ENCODE results near the gene GRM1.

GRM1 gene

DNA sequence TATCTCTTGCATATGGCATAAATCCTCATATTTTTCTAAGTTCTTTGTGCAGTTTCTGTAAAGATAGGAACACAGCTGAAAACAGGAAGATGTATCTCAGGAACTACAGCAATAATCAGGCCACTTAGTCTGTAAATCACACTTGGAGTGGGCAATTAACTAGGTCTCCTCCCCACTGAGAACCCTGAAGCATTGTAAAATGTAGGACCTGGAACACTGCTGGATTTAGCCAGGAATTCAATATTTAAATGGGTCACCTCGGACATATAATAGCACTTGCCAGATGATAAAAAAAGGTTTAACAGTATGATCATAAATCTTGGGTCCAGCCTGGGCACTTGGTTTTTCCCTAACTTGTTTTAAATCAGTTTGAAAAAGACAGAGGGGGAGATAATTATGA lies 155.0 kb downstream of the GRM1 start:
- H3K18ac ChIP-seq (ENCODE audit: low read length), result no peak overlapping the region
- no peaks in the 10 kb centered on the region for H3K9me3 ChIP-seq (ENCODE audit: insufficient read depth, low read depth, low read length)
- no peak overlapping the region for H4K8ac ChIP-seq (ENCODE audit: low read depth, low read length)
- H3K27me3 ChIP-seq (ENCODE audit: insufficient read depth, low read length), result no peaks in the 10 kb centered on the region
- no peak overlapping the region for H3K23ac ChIP-seq (ENCODE audit: low read length)
- no peak overlapping the region for H3K4me3 ChIP-seq (ENCODE audit: low read depth, low read length)
- no peak overlapping the region for H4K12ac ChIP-seq (ENCODE audit: low read depth, low read length)
- H3K79me1 ChIP-seq (ENCODE audit: low read length), result no peaks in the 10 kb centered on the region
- no peak overlapping the region for H2AFZ ChIP-seq (ENCODE audit: insufficient read depth, low read length, poor library complexity)
- H2BK5ac ChIP-seq (ENCODE audit: low read depth, low read length, poor library complexity), result no peak overlapping the region
- WGBS (ENCODE audit: extremely low coverage, insufficient coverage, insufficient read length), result no CpG with 5 or more reads among the region's 1 CpG
- no peak overlapping the region for H3K27ac ChIP-seq (ENCODE audit: low read depth, low read length)
- no peak overlapping the region for H3K4me2 ChIP-seq (ENCODE audit: low read length)
- no peak for DNase-seq
- no peak overlapping the region for H2BK12ac ChIP-seq (ENCODE audit: low read length)
- H3K79me2 ChIP-seq (ENCODE audit: control insufficient read depth, insufficient read depth, low read length, poor library complexity), result no peaks in the 10 kb centered on the region
- no peak overlapping the region for H2AK5ac ChIP-seq (ENCODE audit: low read length)
- H3K4ac ChIP-seq (ENCODE audit: low read depth, low read length), result no peak overlapping the region
- H3K36me3 ChIP-seq (ENCODE audit: control insufficient read depth in 1 of 2, insufficient read depth in 2 of 2, low read length in 2 of 2), result no peaks in the 10 kb centered on the region
- no peak overlapping the region for H4K91ac ChIP-seq (ENCODE audit: low read depth, low read length)
- H3K4me1 ChIP-seq (ENCODE audit: control insufficient read depth in 1 of 2, insufficient read depth in 2 of 2, low read length in 2 of 2), result no peaks in the 10 kb centered on the region
- H2BK120ac ChIP-seq (ENCODE audit: insufficient read depth, low read length, poor library complexity), result no peak overlapping the region
- no peak overlapping the region for H3K9ac ChIP-seq (ENCODE audit: low read length)
- H3K14ac ChIP-seq (ENCODE audit: low read length), result no peak overlapping the region

DNA sequence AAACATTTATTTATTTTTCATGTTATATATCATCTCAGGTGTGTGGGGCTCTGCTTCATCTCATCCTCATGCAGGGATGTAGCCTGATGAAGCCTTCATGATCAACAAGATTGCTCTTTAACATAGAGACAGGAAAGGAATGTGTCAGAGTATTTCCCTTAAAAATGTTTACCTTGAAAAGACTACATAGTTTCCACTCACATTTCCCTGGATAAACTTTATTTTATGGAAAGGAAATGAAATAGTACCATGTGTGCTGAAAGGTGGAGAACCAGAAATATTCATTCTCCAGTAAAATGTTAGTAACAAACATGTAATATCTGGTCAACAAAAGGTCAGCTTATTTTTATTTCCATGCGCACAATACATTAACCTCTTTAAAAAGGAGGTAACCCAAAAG lies 155.8 kb downstream of the GRM1 start:
- Histone ChIP-seq H2AFZ (ENCODE audit: insufficient read depth, low read length, poor library complexity) (no peak overlapping the region), H3K79me2 (ENCODE audit: control insufficient read depth, insufficient read depth, low read length, poor library complexity) (no peaks in the 10 kb centered on the region), H3K18ac (ENCODE audit: low read length) (no peak overlapping the region), H3K9ac (ENCODE audit: low read length) (no peak overlapping the region), H3K23ac (ENCODE audit: low read length) (no peak overlapping the region), H3K4me3 (ENCODE audit: low read depth, low read length) (no peak overlapping the region), H2BK12ac (ENCODE audit: low read length) (no peak overlapping the region), H3K79me1 (ENCODE audit: low read length) (no peaks in the 10 kb centered on the region), H3K27me3 (ENCODE audit: insufficient read depth, low read length) (no peaks in the 10 kb centered on the region), H3K14ac (ENCODE audit: low read length) (no peak overlapping the region), H3K36me3 (ENCODE audit: control insufficient read depth in 1 of 2, insufficient read depth in 2 of 2, low read length in 2 of 2) (no peaks in the 10 kb centered on the region), H2AK5ac (ENCODE audit: low read length) (no peak overlapping the region), H3K4me2 (ENCODE audit: low read length) (no peak overlapping the region), H3K4me1 (ENCODE audit: control insufficient read depth in 1 of 2, insufficient read depth in 2 of 2, low read length in 2 of 2) (no peaks in the 10 kb centered on the region), H2BK5ac (ENCODE audit: low read depth, low read length, poor library complexity) (no peak overlapping the region), H4K91ac (ENCODE audit: low read depth, low read length) (no peak overlapping the region), H3K27ac (ENCODE audit: low read depth, low read length) (no peak overlapping the region), H3K4ac (ENCODE audit: low read depth, low read length) (no peak overlapping the region), H4K12ac (ENCODE audit: low read depth, low read length) (no peak overlapping the region), H2BK120ac (ENCODE audit: insufficient read depth, low read length, poor library complexity) (no peak overlapping the region), H4K8ac (ENCODE audit: low read depth, low read length) (no peak overlapping the region), H3K9me3 (ENCODE audit: insufficient read depth, low read depth, low read length) (no peaks in the 10 kb centered on the region)
- no peak for DNase-seq
- no CpG with 5 or more reads among the region's 1 CpG for WGBS (ENCODE audit: extremely low coverage, insufficient coverage, insufficient read length)

DNA sequence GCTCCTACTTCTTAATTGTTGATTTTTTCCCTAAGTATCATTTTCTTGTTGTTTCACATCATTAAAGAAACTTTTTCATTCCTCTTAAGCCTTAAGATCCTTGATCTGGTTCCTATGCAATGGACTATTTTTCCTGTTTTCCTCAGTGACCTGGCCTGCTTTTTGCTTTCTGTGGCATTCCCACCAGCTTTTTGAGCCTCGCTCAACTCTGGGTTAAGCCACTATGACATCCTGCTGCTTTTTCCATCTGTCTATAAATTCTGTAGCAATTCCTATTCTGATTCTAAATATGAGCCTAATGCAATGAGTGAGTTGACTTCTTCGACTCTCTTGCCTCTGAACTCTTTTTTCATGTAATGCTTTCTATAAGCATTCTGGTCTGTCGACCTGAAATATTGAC lies 160.3 kb downstream of the GRM1 start:
- no peak overlapping the region for H3K4ac ChIP-seq (ENCODE audit: low read depth, low read length)
- H3K27ac ChIP-seq (ENCODE audit: low read depth, low read length), result no peak overlapping the region
- no peaks in the 10 kb centered on the region for H3K27me3 ChIP-seq (ENCODE audit: insufficient read depth, low read length)
- no peak overlapping the region for H2BK120ac ChIP-seq (ENCODE audit: insufficient read depth, low read length, poor library complexity)
- no peak overlapping the region for H3K18ac ChIP-seq (ENCODE audit: low read length)
- no peaks in the 10 kb centered on the region for H3K9me3 ChIP-seq (ENCODE audit: insufficient read depth, low read depth, low read length)
- no peak overlapping the region for H2BK12ac ChIP-seq (ENCODE audit: low read length)
- H3K9ac ChIP-seq (ENCODE audit: low read length), result no peak overlapping the region
- H4K12ac ChIP-seq (ENCODE audit: low read depth, low read length), result no peak overlapping the region
- no peak overlapping the region for H3K23ac ChIP-seq (ENCODE audit: low read length)
- H3K4me3 ChIP-seq (ENCODE audit: low read depth, low read length), result no peak overlapping the region
- no peaks in the 10 kb centered on the region for H3K79me2 ChIP-seq (ENCODE audit: control insufficient read depth, insufficient read depth, low read length, poor library complexity)
- H3K4me2 ChIP-seq (ENCODE audit: low read length), result no peak overlapping the region
- no CpG with 5 or more reads among the region's 3 CpGs for WGBS (ENCODE audit: extremely low coverage, insufficient coverage, insufficient read length)
- no peaks in the 10 kb centered on the region for H3K36me3 ChIP-seq (ENCODE audit: control insufficient read depth in 1 of 2, insufficient read depth in 2 of 2, low read length in 2 of 2)
- H4K91ac ChIP-seq (ENCODE audit: low read depth, low read length), result no peak overlapping the region
- H2AFZ ChIP-seq (ENCODE audit: insufficient read depth, low read length, poor library complexity), result no peak overlapping the region
- DNase-seq, result no peak
- H3K14ac ChIP-seq (ENCODE audit: low read length), result no peak overlapping the region
- H2AK5ac ChIP-seq (ENCODE audit: low read length), result no peak overlapping the region
- H3K4me1 ChIP-seq (ENCODE audit: control insufficient read depth in 1 of 2, insufficient read depth in 2 of 2, low read length in 2 of 2), result no peaks in the 10 kb centered on the region
- no peak overlapping the region for H4K8ac ChIP-seq (ENCODE audit: low read depth, low read length)
- no peak overlapping the region for H2BK5ac ChIP-seq (ENCODE audit: low read depth, low read length, poor library complexity)
- no peaks in the 10 kb centered on the region for H3K79me1 ChIP-seq (ENCODE audit: low read length)

DNA sequence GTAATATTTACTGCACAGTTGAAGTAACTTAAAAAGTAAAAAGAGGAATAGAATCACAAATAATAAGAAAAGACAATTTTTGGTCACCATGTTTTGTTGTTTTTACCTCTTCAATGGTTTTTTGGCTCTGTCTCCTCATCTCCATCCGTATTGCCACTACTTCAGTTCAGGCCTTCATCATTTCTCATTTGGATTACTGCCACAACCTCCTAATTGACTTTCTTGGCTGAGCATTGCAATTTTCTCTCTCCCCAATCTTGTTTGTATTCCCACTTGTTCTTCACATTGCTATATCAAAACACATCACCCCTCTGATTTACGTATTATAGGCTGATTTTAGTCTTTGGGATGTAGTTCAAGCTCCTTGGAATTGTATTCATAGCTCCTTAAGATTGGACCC lies 161.7 kb downstream of the GRM1 start:
- Histone ChIP-seq H3K4me3 (ENCODE audit: low read depth, low read length) (no peak overlapping the region), H3K79me1 (ENCODE audit: low read length) (no peaks in the 10 kb centered on the region), H4K8ac (ENCODE audit: low read depth, low read length) (no peak overlapping the region), H2BK5ac (ENCODE audit: low read depth, low read length, poor library complexity) (no peak overlapping the region), H3K4me2 (ENCODE audit: low read length) (no peak overlapping the region), H3K23ac (ENCODE audit: low read length) (no peak overlapping the region), H3K18ac (ENCODE audit: low read length) (no peak overlapping the region), H3K79me2 (ENCODE audit: control insufficient read depth, insufficient read depth, low read length, poor library complexity) (no peaks in the 10 kb centered on the region), H3K4me1 (ENCODE audit: control insufficient read depth in 1 of 2, insufficient read depth in 2 of 2, low read length in 2 of 2) (no peaks in the 10 kb centered on the region), H3K9ac (ENCODE audit: low read length) (no peak overlapping the region), H4K91ac (ENCODE audit: low read depth, low read length) (no peak overlapping the region), H2BK120ac (ENCODE audit: insufficient read depth, low read length, poor library complexity) (no peak overlapping the region), H3K36me3 (ENCODE audit: control insufficient read depth in 1 of 2, insufficient read depth in 2 of 2, low read length in 2 of 2) (no peaks in the 10 kb centered on the region), H2BK12ac (ENCODE audit: low read length) (no peak overlapping the region), H3K27me3 (ENCODE audit: insufficient read depth, low read length) (no peaks in the 10 kb centered on the region), H3K9me3 (ENCODE audit: insufficient read depth, low read depth, low read length) (no peaks in the 10 kb centered on the region), H2AK5ac (ENCODE audit: low read length) (no peak overlapping the region), H3K27ac (ENCODE audit: low read depth, low read length) (no peak overlapping the region), H3K4ac (ENCODE audit: low read depth, low read length) (no peak overlapping the region), H2AFZ (ENCODE audit: insufficient read depth, low read length, poor library complexity) (no peak overlapping the region), H4K12ac (ENCODE audit: low read depth, low read length) (no peak overlapping the region), H3K14ac (ENCODE audit: low read length) (no peak overlapping the region)
- WGBS (ENCODE audit: extremely low coverage, insufficient coverage, insufficient read length), result no CpG with 5 or more reads among the region's 2 CpGs
- DNase-seq, result no peak
